Stimulated activated CD4-positive, alpha-beta T cell treated with anti-CD3 and anti-CD28 coated beads, Interleukin-4, amount 100 ng/mL, for 4 hours (primary cell): Measurements from ENCODE around the gene GMDS.

ENCODE experiments used
- DNase-seq, 2 experiments: peaks; one replicate each; pipeline ENCODE4 v3.0.0-alpha.2; 2020

The GMDS gene

GRCh38 chr6:2245103-2245876, at the start of gene GMDS:
GMDS (minus strand) TSS chr6:2245605.
- DNase-seq: peak; percentile 77 to 83

DNA sequence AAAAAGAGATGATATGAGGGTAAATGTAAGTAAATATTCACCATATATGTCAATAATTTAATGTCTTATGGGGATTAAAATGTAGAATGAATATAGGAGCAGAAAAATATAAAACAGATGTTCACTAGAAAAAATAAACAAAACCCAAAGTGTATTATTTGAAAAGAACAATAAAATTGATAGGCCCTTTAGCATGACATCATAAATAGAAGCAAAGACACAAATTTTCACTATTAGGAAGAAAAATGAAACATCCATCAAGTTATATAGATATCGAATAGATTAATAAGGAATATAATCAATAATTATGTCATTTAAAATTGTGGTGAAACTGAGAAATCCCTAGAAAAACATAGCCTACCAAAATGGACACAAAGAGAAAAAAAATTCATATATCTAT, 40.1 kb upstream of the GMDS start:
- DNase-seq: no peak

DNA sequence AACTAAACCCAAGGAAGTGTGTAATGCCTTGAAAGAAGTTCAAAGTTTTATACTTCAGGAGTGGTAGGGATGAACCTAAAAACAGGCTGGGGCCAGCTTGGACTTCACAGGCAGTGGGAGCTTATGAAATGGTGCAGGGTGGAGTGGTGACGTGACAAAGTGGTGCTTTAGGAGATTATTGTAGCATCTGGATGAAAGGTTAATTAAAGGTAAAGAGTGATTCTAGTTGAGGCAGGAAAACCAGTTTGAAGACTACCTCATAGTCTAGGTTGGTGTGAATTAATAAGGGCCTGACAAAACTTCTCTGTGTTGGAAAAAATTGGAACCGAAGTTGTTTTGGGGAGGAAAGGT, 30.5 kb upstream of the GMDS start:
- DNase-seq: no peak

DNA sequence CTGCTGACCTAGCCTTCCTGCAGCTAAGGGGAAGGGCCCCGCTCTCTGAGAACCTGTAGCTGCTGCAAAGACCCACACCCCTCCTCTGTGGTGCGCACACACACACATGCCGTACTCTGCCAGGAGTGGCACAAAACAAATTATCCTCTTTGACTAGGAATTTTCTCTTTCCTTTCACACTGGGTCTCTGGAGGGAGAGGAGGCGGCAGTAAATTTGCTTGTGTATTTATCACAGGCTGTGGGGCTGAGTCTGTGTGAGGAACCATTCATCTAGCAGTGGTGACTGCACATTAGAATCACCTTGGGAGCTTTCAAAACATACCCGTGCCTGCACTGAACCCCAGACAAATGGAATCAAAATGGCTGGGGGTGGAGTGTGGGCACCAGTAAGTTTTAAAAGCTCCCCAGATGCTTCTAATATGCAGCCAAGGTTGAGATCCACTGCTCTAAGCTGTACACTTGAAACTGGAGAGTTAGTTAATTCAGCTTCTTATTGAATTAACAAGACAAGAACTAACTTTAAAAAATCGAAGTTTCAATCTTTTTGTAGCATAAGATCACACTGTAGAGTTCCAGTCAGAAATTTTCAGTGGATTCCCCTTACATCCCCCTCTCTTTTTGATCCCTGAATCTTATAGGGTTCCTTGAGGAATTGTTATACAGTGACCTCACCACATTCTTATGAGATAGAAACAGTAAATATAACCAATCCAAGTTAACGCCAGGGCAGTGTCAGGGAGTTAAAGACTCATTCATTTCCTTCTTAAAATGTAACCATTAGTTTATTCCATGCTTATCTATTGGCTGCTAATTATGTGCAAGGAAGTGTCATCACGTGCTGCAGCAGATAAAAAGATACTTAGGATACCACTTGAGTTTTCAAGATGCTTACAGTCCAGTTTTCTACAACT, 29.8 kb upstream of the GMDS start:
- no peak for DNase-seq

DNA sequence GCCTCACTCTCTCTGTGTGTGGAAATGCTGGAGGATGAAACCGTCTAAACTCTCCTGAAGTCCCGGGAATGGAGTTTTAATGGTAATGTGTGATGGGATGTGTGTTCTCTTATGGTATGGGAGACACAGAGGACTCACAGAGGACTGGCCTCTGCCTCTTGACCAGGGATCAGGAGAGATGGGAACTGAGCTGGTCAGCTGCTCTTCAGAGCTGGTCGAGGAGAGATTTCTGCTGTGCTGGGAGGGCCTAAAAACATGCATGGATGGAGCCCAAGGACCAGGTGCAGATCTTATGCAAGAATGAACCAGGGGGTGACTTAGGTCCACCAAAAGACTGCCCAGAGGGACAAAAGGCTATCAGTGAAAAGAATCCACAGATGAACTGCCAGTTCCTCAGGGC, 27.3 kb upstream of the GMDS start:
- no peak for DNase-seq

DNA sequence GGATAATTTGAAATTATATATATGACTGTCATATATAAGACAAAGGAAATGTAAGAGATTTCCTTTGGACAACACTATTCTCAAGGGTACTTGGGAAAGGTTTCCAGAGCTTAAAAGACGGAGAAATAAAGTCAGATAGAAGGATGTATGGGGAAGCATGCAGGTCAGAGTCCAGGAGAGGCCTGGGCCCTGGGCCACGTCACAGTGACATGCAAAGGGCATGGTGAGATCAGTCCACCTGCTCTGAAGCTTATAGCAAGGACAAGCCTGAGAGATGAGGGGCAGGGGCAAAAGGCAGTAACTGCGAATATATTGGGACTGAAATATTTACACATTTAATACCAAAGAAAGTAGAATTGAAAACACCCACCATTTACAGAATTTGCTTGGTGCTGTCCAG, 24.6 kb upstream of the GMDS start:
- no peak for DNase-seq

- DNase-seq: no peak
Measured at GRCh38 chr6:2266841-2267240, 21.4 kb upstream of the GMDS start.

DNA sequence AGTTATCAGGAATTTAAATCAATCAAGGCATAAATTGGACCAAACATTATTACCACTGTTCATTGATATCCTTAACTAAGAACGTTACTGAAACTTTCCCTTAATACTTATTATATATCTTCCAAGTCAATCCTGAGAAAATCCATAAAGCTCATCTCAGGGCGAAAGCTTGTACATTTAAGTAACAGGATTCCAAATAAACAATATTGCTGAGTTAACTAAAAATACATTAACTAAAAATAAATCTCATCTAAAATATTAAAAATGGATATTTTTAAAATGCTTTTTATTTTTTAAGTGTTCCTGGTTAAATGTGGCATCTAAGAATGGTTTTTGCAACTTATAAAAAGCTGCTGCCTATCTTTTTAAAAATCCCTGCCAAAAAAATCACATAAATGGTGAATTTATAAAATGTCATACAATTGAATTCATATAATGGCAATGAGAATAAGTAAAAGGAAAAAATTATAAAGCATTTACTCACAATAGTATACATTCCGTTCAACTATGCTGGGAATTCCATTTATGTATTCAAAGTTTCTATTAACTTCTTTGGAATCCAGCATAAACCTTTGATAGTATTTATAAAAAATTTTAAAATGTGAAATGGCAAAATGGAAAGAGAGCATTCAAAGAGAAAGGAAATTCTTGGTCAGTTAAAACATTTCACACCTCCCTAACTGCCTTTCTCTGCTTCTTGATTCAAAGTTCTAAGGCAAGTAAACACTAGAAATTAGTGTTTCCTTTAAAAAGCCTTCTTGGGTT, 20.8 kb upstream of the GMDS start:
- no peak for DNase-seq

DNA sequence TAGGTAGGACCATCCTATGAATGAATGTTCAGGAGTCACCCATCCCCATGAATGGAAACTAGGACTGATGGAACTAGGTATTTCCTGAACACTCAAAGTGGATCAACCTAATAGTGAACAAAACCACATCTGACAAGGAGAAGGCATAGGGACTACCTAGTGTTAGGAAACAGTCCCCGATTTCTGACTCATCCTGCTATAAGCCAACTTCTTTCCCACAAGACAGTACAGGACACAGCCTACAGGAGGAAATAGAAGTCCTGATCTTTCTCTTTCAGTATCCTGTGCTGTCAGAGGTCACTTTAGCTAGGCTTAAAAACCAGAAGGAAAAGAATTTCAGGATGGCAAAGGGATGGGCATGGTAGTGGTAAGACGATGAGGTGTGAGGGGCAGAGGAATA, 19.5 kb upstream of the GMDS start:
- DNase-seq: no peak

GRCh38 chr6:2263896-2264295, 18.5 kb upstream of the GMDS start:
- no peak for DNase-seq

- DNase-seq: no peak
Measured at GRCh38 chr6:2259574-2259973, 14.2 kb upstream of the GMDS start.

GRCh38 chr6:2259002-2259494, 13.6 kb upstream of the GMDS start:
- no peak for DNase-seq

DNA sequence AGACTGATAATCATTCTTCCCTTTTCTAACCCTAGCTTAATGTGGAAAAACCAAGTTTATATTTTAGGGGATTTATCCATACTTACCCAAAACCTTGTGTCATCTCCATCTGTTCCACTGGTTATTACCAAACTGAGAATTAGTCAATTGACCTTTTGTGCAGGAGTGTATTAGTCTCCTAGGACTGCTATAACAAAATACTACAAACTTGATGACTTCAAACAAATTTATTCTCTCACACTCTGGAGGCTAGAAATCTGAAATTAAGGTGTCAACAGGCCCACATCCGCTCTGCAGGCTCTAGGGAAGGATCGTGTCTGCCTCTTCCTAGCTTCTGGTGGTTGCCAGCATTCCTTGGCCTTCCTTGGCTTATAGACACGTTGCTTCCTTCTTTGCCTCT, 12.7 kb upstream of the GMDS start:
- no peak for DNase-seq

- DNase-seq: no peak
Measured at GRCh38 chr6:2257363-2257762, 12.0 kb upstream of the GMDS start.

GRCh38 chr6:2254747-2255146, 9.3 kb upstream of the GMDS start:
- DNase-seq: no peak

DNA sequence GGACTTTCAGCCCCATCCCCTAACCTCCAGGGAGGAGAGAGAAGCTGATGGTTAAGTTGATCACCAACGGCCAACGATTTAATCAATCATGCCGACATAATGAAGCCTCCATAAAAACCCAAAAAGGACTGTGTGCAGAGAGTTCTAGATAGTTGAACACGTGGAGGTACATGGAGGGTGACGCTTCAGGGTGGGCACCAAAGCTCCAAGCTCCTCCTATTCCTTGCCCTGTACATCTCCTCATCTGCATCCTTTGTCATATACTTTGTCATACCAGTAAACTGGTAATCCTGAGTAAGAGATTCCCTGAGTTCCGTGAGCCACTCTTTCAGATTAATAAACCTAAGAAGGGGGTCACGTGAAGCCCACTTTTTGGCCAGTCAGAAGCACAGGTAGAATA, 3.7 kb upstream of the GMDS start:
- no peak for DNase-seq

GRCh38 chr6:2247664-2248063, 2.3 kb upstream of the GMDS start:
- DNase-seq: no peak

GRCh38 chr6:2245877-2246863, 765 bp upstream of the GMDS start:
- DNase-seq: peak; percentile 28 to 42

- no peak for DNase-seq
Measured at GRCh38 chr6:2244261-2245102, 923 bp downstream of the GMDS start.

DNA sequence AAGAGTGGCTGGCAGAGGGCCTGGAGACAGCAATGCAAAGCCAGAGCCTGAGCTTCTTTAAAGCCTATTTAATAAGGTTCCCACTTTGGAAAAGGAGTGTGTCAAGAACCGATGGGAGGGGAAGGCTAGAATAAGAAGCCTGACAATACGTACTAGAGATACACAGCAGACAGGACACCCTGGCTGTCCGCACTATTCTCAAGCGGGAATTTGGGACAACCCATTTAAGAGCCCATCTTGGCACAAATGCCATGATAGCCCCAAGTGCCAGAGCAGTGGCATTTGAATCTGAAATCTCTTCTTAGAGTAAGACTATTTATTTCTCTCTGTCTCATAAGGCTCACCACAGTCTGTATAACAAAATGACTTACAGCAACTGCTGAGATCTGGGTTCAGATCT, 3.1 kb downstream of the GMDS start:
- no peak for DNase-seq

GRCh38 chr6:2240961-2241360, 4.4 kb downstream of the GMDS start:
- no peak for DNase-seq
